HUES64 (cell line): ENCODE data around the gene UNC50.

Experiments
- H3K27ac ChIP-seq: 2 replicates; pipeline ENCODE4 v1.7.0; 2013; ENCODE audit warnings: low read depth, low read length, inconsistent platforms
- H3K27me3 ChIP-seq: 2 replicates; pipeline ENCODE4 v1.6.1; 2013; ENCODE audit warnings: mild to moderate bottlenecking, low read length; ENCODE audit not compliant: insufficient read depth
- H3K36me3 ChIP-seq: 2 replicates; pipeline ENCODE4 v1.6.1; 2013; ENCODE audit warnings: mild to moderate bottlenecking, low read length; ENCODE audit not compliant: insufficient read depth
- H3K4me1 ChIP-seq: 2 replicates; pipeline ENCODE4 v1.6.1; 2013; ENCODE audit warnings: mild to moderate bottlenecking, low read length, moderate library complexity; ENCODE audit not compliant: insufficient read depth
- H3K4me3 ChIP-seq: 2 replicates; pipeline ENCODE4 v1.5.1; 2013; ENCODE audit warnings: mild to moderate bottlenecking, low read length, moderate library complexity
- H3K9ac ChIP-seq: 2 replicates; pipeline ENCODE4 v1.6.1; 2013; ENCODE audit warnings: mild to moderate bottlenecking, low read depth, low read length
- H3K9me3 ChIP-seq: 2 replicates; pipeline ENCODE4 v1.6.1; 2013; ENCODE audit warnings: low read depth, low read length; ENCODE audit not compliant: insufficient read depth
- WGBS: fragments of 150-250, 120-280 bp; methylation state at CpG from one replicate; pipeline ENCODE4 v1.1.7; 2013; ENCODE audit warnings: missing lambda C conversion rate; 5-methylcytosine and 5-hydroxymethylcytosine counted together

The UNC50 gene

DNA sequence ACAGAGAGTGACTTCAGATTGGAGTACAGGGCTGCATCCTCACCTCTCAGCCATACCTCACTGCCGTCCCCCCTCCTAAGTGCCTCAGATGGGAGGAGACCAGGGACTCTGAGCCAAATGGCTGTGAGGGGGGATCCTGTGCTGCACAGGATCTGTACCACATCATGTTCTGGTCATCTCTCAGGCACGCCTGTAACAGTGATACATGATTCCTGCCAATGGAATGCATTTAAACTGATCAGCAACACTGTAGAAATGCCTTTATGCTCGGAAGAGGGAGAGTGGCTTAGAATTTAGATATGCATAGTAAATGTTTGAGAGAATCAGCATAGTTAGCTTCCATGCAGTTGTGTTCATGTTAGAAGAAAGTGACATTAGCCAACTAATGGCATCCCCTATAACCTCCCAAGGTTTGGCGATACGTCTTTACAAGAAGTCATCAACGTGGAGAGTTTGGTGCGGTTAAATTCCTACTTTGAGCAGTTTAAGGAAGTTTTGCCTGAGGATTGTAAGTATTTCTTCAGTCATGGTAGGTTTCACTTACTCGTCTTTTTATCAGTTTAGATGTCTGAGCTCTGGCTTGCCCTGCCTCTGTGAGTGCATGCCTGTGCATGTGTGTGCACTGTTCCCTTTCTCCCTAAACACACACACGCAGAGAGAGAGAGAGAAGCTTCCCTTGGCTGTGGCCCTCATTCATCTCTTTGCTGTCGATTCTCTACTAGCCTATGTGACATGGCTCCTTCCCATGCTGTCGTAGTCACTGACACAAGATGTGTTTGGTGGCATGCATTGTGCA, 40.0 kb upstream of the UNC50 start:
- no peaks in the 10 kb centered on the region for H3K27me3 ChIP-seq
- H3K36me3 ChIP-seq: peaks cover 68% of the 10 kb centered on the region
- 97% methylated on average over 11 of the region's 11 CpGs for WGBS
- H3K27ac ChIP-seq: no peak overlapping the region
- no peaks in the 10 kb centered on the region for H3K9me3 ChIP-seq
- H3K4me3 ChIP-seq: no peak overlapping the region
- H3K9ac ChIP-seq: no peak overlapping the region
- H3K4me1 ChIP-seq: no peaks in the 10 kb centered on the region

DNA sequence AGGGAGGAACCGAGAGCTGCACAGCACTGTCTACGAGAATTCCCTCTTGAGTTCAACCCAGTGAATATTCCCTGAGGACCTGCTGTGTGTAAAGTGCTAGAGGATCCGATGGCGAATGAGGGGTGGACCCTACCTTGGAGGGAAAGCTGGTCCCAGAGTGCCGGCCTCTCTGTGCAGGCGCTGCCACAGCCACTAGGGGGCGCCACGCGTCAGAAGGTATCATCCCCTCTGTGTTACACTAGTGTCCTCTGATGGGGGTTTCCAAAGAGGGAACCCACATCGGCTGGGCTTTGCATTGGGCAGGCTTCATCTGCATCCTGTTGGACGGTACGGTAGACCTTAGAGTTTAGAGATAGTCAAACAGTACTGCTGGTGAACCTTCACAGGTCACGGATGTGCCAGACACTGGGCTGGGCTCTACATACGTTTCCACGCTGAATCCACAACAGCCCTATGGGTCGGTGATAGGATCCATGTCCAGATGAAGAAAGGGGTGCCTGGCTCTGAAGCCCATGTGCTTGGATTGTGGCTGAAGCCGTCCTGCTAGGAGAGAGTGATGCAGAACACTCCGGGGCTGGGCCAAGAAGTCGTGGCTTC, 39.1 kb upstream of the UNC50 start:
- Histone ChIP-seq H3K4me3 (no peak overlapping the region), H3K9ac (no peak overlapping the region), H3K36me3 (peaks cover 62% of the 10 kb centered on the region), H3K27ac (no peak overlapping the region), H3K27me3 (no peaks in the 10 kb centered on the region), H3K4me1 (no peaks in the 10 kb centered on the region), H3K9me3 (no peaks in the 10 kb centered on the region)
- 69% methylated on average over 19 of the region's 19 CpGs for WGBS

DNA sequence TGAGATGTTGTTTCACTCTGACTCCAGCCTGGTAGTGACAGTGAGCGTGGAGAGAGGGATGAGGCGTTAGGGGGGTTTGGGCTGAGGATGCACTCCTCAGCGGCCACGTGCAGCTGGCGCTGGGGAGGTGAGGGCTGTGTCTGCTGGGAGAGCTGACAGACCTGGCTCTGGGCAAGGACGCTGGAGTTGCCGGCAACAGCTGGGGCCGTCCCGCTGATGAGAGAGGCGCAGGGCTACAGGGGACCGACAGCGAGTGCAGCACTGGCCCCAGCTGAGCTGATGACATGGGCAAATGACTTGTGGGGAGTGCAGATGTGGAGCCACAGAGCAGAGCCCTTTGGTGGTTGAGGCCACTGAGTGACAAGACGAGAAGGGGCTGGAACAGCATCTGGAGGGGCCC, 38.5 kb upstream of the UNC50 start:
- peaks cover 56% of the 10 kb centered on the region for H3K36me3 ChIP-seq
- H3K27ac ChIP-seq: no peak overlapping the region
- H3K4me1 ChIP-seq: no peaks in the 10 kb centered on the region
- no peak overlapping the region for H3K9ac ChIP-seq
- no peaks in the 10 kb centered on the region for H3K9me3 ChIP-seq
- no peaks in the 10 kb centered on the region for H3K27me3 ChIP-seq
- no peak overlapping the region for H3K4me3 ChIP-seq
- 96% methylated on average over 13 of the region's 13 CpGs for WGBS

DNA sequence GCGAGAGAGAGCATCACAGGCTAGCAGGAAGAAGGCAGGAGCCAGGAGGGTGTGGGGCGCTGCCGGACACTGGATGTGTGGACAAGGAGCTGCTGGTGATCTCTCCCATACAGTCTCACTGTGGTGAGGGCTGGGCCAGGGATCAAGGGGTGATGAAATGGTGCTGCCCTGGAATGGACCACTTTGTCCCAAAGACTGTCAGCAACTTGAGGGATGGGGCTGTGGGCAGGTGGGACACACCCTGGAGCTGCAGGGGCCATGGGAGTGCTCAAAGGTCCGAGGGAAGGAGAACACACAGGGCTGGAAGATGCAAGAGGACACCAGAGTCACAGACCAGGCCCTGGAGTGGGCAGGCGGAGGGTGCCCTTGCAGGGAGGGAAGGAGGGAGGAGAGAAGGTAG, 38.0 kb upstream of the UNC50 start:
- Histone ChIP-seq H3K9ac (no peak overlapping the region), H3K36me3 (peaks cover 52% of the 10 kb centered on the region), H3K27me3 (no peaks in the 10 kb centered on the region), H3K9me3 (no peaks in the 10 kb centered on the region), H3K4me1 (no peaks in the 10 kb centered on the region), H3K27ac (no peak overlapping the region), H3K4me3 (no peak overlapping the region)
- WGBS: 92% methylated on average over 5 of the region's 5 CpGs

DNA sequence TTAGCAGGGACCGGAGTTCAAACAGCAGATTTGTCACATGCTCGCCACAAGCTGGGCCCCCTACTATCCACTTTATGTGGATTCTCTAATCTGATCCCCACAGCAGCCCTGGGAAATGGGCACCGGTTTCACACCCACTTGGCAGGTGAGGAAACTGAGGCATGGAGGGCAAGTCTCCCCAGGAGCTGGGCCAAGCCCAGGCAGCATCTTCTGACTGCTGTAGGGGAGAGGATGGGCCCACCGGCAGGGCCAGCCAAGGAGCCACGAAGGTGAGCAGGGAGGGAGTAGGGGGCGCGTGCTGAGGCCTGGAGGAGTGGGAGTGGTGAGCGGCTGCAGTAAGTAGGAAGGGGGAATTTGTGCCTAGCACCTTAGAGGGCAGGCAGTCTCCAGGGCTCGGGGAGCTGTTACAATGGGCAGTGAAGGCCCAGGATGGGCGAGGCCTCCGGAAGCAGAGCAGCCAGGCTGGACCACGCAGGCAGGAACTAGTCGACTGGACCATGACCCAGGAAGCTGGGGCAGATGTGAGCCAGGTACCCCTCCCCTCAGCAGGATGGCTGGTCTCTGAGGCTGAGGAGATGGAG, 37.2 kb upstream of the UNC50 start:
- no peak overlapping the region for H3K27ac ChIP-seq
- H3K9me3 ChIP-seq: no peaks in the 10 kb centered on the region
- no peak overlapping the region for H3K4me3 ChIP-seq
- H3K36me3 ChIP-seq: peaks cover 47% of the 10 kb centered on the region
- H3K4me1 ChIP-seq: no peaks in the 10 kb centered on the region
- H3K9ac ChIP-seq: no peak overlapping the region
- H3K27me3 ChIP-seq: no peaks in the 10 kb centered on the region
- 94% methylated on average over 13 of the region's 13 CpGs for WGBS

DNA sequence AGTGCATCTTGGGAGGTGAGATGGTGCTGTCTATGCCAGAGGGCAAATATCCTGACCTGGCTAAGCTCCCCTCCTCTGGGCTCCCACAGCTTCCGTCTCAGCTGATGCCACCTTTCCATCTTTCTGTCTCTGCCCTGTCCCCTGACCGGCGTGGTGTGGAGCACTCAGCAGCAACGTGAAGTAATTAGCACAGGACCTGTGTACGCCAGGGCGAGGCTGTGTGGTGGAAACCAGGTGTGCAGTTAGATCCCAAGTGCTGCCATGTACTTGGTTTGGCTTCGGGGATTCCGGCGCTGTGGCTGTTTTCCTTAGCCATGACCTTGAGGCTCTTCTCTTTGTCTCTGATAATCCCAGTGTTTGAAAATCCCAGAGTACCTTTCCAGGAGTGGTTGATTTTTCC, 36.6 kb upstream of the UNC50 start:
- H3K27me3 ChIP-seq: no peaks in the 10 kb centered on the region
- H3K36me3 ChIP-seq: peaks cover 42% of the 10 kb centered on the region
- no peak overlapping the region for H3K9ac ChIP-seq
- H3K4me3 ChIP-seq: no peak overlapping the region
- no peak overlapping the region for H3K27ac ChIP-seq
- H3K9me3 ChIP-seq: no peaks in the 10 kb centered on the region
- H3K4me1 ChIP-seq: no peaks in the 10 kb centered on the region
- 95% methylated on average over 9 of the region's 9 CpGs for WGBS

DNA sequence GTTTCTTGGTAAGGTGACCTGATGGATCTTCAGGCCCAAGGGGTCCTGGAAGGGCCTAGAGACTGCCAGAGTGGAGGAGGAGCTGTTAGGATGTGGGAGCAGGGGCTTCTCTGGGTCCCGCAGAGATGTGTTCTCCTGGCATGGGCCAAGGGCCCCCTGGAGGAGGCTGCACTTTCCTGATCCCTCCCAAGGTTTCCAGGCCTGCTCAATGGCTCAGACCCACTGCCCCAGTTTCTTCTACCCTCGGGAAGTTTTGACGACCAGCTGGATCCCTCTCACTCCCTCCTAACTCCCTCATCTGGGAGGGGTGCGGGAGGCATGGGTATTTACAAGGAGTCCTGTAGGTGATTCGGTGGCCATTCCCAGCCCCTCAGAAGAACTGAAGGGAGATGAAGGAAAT, 36.2 kb upstream of the UNC50 start:
- no peaks in the 10 kb centered on the region for H3K9me3 ChIP-seq
- H3K27me3 ChIP-seq: no peaks in the 10 kb centered on the region
- 92% methylated on average over 4 of the region's 5 CpGs for WGBS
- peaks cover 46% of the 10 kb centered on the region for H3K36me3 ChIP-seq
- H3K9ac ChIP-seq: no peak overlapping the region
- no peak overlapping the region for H3K4me3 ChIP-seq
- no peaks in the 10 kb centered on the region for H3K4me1 ChIP-seq
- H3K27ac ChIP-seq: no peak overlapping the region

DNA sequence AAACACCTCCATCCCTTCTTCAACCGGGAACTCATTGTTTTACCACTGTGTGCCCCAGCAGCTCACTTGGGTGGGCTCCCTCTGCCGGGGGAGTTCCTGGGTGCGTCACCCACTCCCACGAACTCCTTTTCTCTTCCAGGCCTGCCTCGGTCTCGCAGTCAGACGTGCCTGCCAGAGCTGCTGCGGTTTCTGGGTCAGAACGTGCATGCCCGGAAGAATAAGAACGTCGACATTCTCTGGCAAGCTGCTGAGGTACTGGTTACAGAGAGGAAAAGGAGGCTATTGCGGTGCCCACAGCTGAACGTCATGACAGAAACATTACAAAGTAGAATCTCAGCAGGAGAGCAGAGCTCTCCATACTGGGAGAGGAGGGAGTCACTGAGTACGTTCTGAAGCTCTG, 35.7 kb upstream of the UNC50 start:
- WGBS: 93% methylated on average over 15 of the region's 15 CpGs
- Histone ChIP-seq H3K36me3 (peaks cover 49% of the 10 kb centered on the region), H3K9ac (no peak overlapping the region)

DNA sequence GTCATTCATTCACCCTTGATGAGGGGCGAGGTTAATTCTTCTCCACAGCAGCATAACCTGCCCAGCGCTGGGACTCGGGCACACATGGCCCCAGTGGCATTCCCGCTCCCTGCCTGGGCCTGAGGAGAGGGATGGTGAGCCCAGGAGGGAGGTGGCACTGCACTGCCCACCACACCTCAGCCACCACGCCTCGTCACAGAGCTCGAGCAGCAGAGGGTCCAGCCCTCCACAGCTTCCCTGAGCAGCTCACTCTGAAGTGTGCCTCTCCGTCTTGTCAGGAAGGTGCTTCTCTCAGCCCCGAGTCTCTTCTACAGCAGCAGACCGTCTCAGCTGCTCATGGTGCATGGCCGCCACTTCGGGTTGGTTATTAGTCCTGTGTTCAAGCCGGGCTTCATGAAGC, 35.0 kb upstream of the UNC50 start:
- Histone ChIP-seq H3K9me3 (no peaks in the 10 kb centered on the region), H3K4me3 (no peak overlapping the region), H3K27ac (no peak overlapping the region), H3K9ac (no peak overlapping the region), H3K4me1 (no peaks in the 10 kb centered on the region), H3K36me3 (peaks cover 49% of the 10 kb centered on the region), H3K27me3 (no peaks in the 10 kb centered on the region)
- 93% methylated on average over 13 of the region's 13 CpGs for WGBS

More for the DNA sequence above, 35.7 kb upstream of the UNC50 start:
- Histone ChIP-seq H3K4me3 (no peak overlapping the region), H3K27ac (no peak overlapping the region), H3K27me3 (no peaks in the 10 kb centered on the region), H3K9me3 (no peaks in the 10 kb centered on the region), H3K4me1 (no peaks in the 10 kb centered on the region)

DNA sequence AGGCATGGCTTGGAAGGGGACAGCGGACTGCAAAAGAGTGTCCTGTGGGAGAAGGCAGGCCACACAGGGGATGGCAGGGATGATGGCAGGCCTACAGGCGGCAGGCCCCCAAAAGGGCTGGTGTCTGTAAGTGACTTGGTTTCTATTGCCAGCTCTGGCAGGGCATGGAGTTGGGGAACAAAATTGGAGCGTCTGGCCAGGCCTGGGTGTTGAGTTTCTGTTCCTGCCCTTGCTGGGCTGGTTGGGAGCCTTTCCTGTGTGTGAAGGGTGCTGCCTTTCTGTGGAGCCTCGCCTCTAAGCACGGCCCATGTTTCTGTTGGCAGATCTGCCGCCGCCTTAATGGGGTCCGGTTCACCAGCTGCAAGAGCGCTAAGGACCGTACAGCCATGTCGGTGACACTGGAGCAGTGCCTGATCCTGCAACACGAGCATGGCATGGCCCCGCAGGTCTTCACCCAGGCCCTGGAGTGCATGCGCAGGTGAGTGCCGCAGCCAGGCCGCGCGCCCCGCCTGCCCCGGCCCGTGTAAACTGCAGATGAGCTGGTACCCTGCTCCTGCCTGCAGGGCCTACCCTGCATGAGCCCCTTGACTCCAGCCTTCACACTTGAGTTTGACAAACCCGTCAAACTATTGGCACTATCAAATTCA, 31.6 kb upstream of the UNC50 start:
- no peaks in the 10 kb centered on the region for H3K9me3 ChIP-seq
- no peak overlapping the region for H3K27ac ChIP-seq
- peaks cover 45% of the 10 kb centered on the region for H3K36me3 ChIP-seq
- no peaks in the 10 kb centered on the region for H3K4me1 ChIP-seq
- no peak overlapping the region for H3K9ac ChIP-seq
- H3K4me3 ChIP-seq: no peak overlapping the region
- 96% methylated on average over 22 of the region's 22 CpGs for WGBS
- H3K27me3 ChIP-seq: no peaks in the 10 kb centered on the region

DNA sequence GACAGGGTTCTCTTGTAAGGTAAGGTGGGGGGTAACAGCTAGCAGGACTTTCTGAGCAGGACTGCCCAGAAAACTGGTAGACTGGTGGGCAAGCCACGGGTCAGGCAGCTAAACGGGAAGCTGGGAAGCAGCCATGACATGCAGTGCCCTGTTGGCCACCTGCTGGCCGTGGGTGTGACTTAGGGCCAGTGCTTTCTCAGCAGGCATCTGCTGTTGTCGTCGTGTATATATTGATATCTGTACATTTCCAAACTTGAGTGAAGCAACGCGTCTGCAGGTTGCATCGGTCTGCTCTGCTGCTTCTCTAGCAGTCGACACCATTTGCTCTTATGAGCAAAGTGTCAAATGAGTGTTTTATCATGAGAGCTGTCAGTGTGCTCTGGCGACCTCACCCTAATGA, 31.1 kb upstream of the UNC50 start:
- no peak overlapping the region for H3K27ac ChIP-seq
- H3K9ac ChIP-seq: no peak overlapping the region
- no peaks in the 10 kb centered on the region for H3K4me1 ChIP-seq
- H3K36me3 ChIP-seq: peaks cover 45% of the 10 kb centered on the region
- H3K9me3 ChIP-seq: no peaks in the 10 kb centered on the region
- H3K4me3 ChIP-seq: no peak overlapping the region
- WGBS: 90% methylated on average over 10 of the region's 10 CpGs
- no peaks in the 10 kb centered on the region for H3K27me3 ChIP-seq
